Stimulated activated CD8-positive, alpha-beta memory T cell treated with anti-CD3 and anti-CD28 coated beads, Interleukin-12 subunit alpha, Interleukin-12 subunit beta, amount 100 ng/mL, for 24 hours (primary cell): ENCODE data around the gene SGCE.
A peak's percentile ranks its signal among the peaks of the same experiment; 100 is the strongest.

Experiments
- DNase-seq: peaks from one replicate; pipeline ENCODE4 v3.0.0-alpha.2; 2020; ENCODE audit errors: extremely low read depth

The SGCE gene

GRCh38 chr7:94658826-94659225 lies 2.9 kb upstream of the SGCE start:
- no peak for DNase-seq

GRCh38 chr7:94657771-94658693 lies 2.1 kb upstream of the SGCE start:
- DNase-seq = peak; percentile 74

DNA sequence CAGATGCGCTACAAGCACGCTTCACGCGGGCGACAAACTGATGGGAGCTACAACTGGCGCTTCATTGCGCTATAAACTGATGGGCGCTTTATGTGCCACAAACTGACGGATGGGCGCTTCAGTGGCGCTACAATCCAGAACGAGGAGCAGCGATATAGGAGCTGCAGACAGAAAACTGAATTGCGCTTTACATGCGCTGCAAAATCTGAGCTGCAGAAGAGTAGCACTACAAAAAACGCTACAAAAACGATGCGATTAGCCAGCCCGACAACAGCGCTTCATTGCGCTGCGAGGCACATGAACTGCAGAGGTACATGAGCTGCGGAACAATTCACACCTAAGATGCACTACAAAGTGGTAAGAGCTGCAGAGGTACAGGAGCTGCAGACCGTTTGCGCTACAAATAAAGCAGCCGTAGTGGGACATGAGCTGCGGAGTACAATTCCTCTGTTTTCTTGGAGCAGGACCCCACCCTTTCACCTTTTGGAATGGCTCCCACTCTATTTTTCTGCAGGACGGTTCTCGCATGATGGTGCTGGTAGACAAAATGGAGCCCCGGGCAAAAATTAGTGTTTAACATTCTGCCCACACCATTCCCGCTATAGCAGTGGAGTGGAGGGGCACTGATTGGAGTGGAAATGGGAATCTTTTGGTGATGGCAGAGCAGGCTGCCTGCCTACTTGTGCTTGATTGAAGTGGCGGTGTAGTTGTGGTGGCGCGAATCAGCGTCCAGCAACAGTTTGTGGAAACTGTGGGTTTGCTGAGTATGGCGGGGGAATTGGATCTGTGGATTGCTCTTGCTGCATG lies 1.2 kb upstream of the SGCE start:
- no peak for DNase-seq

- no peak for DNase-seq
These were observed 658 bp upstream of the SGCE start for GRCh38 chr7:94656658-94656924.

- DNase-seq = no peak
These were observed 646 bp downstream of the SGCE start for GRCh38 chr7:94655126-94655847.

- DNase-seq = no peak
These were observed 1.2 kb downstream of the SGCE start for GRCh38 chr7:94654783-94655125.

- no peak for DNase-seq
These were observed 5.5 kb downstream of the SGCE start for GRCh38 chr7:94650147-94651051.

GRCh38 chr7:94649450-94649849 lies 6.5 kb downstream of the SGCE start:
- DNase-seq = no peak

- no peak for DNase-seq
These were observed 7.2 kb downstream of the SGCE start for GRCh38 chr7:94648731-94649130.

- DNase-seq = no peak
These were observed 8.6 kb downstream of the SGCE start for GRCh38 chr7:94647295-94647694.

GRCh38 chr7:94643771-94644545 lies 12.0 kb downstream of the SGCE start:
- no peak for DNase-seq

- no peak for DNase-seq
These were observed 12.9 kb downstream of the SGCE start for GRCh38 chr7:94642838-94643653.

DNA sequence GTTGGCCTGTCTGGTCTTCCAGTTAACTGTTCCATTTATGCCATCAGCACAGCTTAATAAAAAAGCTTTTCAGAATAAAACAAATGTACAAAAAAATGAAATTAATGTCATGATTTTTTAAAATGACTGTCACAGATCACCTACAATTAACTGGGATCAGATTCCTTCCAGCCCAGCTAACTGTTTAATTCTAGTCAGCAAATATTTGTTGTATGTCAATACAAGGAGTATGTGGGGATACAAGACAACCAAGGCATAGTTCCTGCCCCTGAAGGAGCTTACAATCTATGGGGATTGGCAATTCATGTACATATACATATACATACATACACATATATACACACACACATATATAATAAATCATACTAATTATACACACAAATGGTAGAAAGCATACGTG lies 16.5 kb downstream of the SGCE start:
- DNase-seq = no peak

GRCh38 chr7:94635687-94636086 lies 20.2 kb downstream of the SGCE start:
- no peak for DNase-seq

DNA sequence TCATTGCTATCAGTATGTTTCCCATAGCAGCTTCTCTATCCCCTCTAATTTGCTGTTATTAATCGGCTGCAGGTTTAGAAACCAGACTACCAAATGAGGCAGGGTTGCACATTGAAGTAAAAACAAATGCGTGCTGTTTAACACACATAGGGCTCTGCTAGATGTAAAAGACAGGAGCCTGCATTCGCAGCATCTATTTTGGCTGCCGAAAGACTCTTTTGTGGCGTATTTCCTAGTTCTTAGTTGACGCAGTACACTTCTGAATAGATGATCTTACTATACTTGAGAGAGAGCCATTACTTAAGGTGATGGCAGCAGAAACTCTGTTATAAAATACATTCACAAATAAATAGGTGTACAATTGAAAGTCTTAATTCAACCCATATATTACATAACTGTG lies 21.4 kb downstream of the SGCE start:
- no peak for DNase-seq

GRCh38 chr7:94633687-94634086 lies 22.2 kb downstream of the SGCE start:
- no peak for DNase-seq

GRCh38 chr7:94633014-94633341 lies 23.0 kb downstream of the SGCE start:
- no peak for DNase-seq

DNA sequence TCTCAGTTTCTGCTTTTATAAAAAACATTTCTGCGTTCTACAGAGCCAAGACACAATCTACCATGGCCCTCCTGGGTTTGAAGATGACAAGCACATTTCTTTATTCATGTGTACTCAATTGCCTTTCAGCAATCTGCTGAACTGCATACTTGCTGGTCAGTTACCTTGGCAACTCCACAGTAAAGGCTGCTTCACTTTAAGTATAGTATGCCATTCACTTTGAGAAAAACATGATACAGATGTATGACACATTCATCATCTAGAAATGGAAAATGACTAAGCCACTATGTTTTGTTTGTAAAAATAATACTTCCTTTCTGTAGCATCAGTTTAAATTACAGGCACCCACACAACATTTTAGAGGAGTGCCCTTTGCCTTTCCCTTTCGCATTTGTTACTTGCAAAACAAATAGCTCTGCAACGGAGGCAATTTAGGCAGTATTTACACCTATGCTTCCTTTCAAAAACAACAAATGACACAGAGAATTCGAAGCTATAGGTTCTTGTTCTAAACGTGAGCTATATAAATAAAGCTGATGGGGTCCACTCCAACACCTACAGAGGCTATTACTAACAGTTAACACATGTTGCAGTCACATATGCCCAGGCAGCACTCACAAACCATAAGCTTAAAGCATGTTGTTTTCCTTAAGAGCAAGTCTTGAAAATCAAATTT lies 23.5 kb downstream of the SGCE start:
- DNase-seq = no peak

DNA sequence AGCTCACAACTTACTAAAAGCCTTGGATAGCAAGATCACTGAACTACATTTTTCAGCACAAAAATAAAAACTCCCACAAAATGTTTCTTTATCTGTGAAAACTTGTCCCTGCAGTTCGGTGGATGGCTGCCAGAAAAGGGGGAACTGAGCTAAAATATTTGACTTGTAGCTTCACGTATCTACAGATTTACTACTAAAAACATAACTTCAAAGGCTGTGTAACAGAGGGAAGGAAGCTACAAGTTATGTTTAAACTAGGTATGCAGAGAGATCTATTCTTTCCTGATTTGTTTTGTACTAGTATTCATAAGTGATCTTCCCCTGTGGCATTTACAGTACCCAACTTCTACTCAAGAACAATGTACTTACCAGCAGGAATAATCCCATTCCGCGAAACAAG lies 25.1 kb downstream of the SGCE start:
- no peak for DNase-seq

GRCh38 chr7:94623820-94624219 lies 32.1 kb downstream of the SGCE start:
- DNase-seq = no peak
